GM23338 (cell line): ENCODE data around the gene ETV6. TPM values are rescaled to one million over a fixed set of nuclear protein-coding genes. Genes with fewer than 3 reads are reported as not detected.
"Not testable (repeated sequence)": the region's sequence is repeated elsewhere in the genome, so short reads cannot be mapped to it uniquely, and the experiment has no call there.

Experiments
- ATAC-seq: fragments of 200-7000 bp; cut with Tn5 transposase; 3 replicates; pipeline ENCODE4 v1.9.1; 2020
- DNase-seq: peaks from one replicate; pipeline ENCODE4 v3.0.0-alpha.2; 2015; ENCODE audit warnings: low spot score
- H2AFZ ChIP-seq: fragments of 200-600 bp; sonication (generic); 2 replicates; pipeline ENCODE4 v1.8.0; 2016; ENCODE audit warnings: antibody characterized with exemption, mild to moderate bottlenecking, moderate library complexity
- H3F3A ChIP-seq: fragments of 200-600 bp; sonication (generic); replicated peaks from 2 replicates; pipeline ENCODE4 v1.8.0; 2017; ENCODE audit warnings: antibody characterized with exemption, mixed run types, low read depth
- H3K27ac ChIP-seq: fragments of 200-600 bp; sonication (generic); 2 replicates; pipeline ENCODE4 v1.6.1; 2016; ENCODE audit warnings: low read depth
- H3K27me3 ChIP-seq: fragments of 200-600 bp; sonication (generic); 2 replicates; pipeline ENCODE4 v1.8.0; 2016; ENCODE audit warnings: mild to moderate bottlenecking, mixed run types, moderate library complexity; ENCODE audit not compliant: insufficient read depth
- H3K36me3 ChIP-seq: fragments of 200-600 bp; sonication (generic); 2 replicates; pipeline ENCODE4 v1.8.0; 2016; ENCODE audit warnings: mild to moderate bottlenecking; ENCODE audit not compliant: insufficient read depth
- H3K4me1 ChIP-seq: fragments of 200-600 bp; sonication (generic); 2 replicates; pipeline ENCODE4 v1.8.0; 2016; ENCODE audit warnings: mild to moderate bottlenecking, moderate library complexity; ENCODE audit not compliant: insufficient read depth
- H3K4me2 ChIP-seq: fragments of 200-600 bp; sonication (generic); 2 replicates; pipeline ENCODE4 v1.7.1; 2017; ENCODE audit warnings: mixed run types
- H3K4me3 ChIP-seq: fragments of 200-600 bp; sonication (generic); 2 replicates; pipeline ENCODE4 v1.6.1; 2016; ENCODE audit warnings: mixed run types
- H3K79me2 ChIP-seq: fragments of 200-600 bp; sonication (generic); replicated peaks from 2 replicates; pipeline ENCODE4 v1.8.0; 2017; ENCODE audit warnings: mild to moderate bottlenecking; ENCODE audit not compliant: insufficient read depth
- H3K9me2 ChIP-seq: fragments of 200-600 bp; sonication (generic); 2 replicates; pipeline ENCODE4 v1.8.0; 2017; ENCODE audit not compliant: insufficient read depth
- H4K20me1 ChIP-seq: fragments of 200-600 bp; sonication (generic); replicated peaks from 2 replicates; pipeline ENCODE4 v1.8.0; 2017; ENCODE audit warnings: mild to moderate bottlenecking; ENCODE audit not compliant: insufficient read depth
- H3K27ac Mint-ChIP-seq: 2 replicates; pipeline ENCODE4 v1.8.0; 2020; ENCODE audit warnings: inconsistent platforms, mild to moderate bottlenecking, moderate library complexity, mixed read lengths
- H3K27me3 Mint-ChIP-seq: 3 replicates; pipeline ENCODE4 v1.8.0; 2022; ENCODE audit warnings: low read depth, mild to moderate bottlenecking, moderate library complexity, mixed read lengths, inconsistent platforms; ENCODE audit not compliant: insufficient read depth, poor library complexity
- H3K36me3 Mint-ChIP-seq: 3 replicates; pipeline ENCODE4 v1.8.0; 2021; ENCODE audit warnings: low read depth, mild to moderate bottlenecking, inconsistent platforms, moderate library complexity, mixed read lengths
- H3K4me1 Mint-ChIP-seq: 3 replicates; pipeline ENCODE4 v1.8.0; 2020; ENCODE audit warnings: mild to moderate bottlenecking, inconsistent platforms, mixed read lengths
- H3K4me3 Mint-ChIP-seq: 3 replicates; pipeline ENCODE4 v1.8.0; 2021; ENCODE audit warnings: moderate library complexity, mild to moderate bottlenecking, inconsistent platforms, mixed read lengths
- H3K9me3 Mint-ChIP-seq: 3 replicates; pipeline ENCODE4 v1.8.0; 2020; ENCODE audit warnings: moderate library complexity, mild to moderate bottlenecking, inconsistent platforms, mixed read lengths
- POLR2AphosphoS5 ChIP-seq: IDR thresholded peaks from 2 replicates; pipeline ENCODE4 v1.6.1; 2016; ENCODE audit warnings: antibody characterized with exemption, low read depth
- ZNF114 ChIP-seq: fragments of 250-450 bp; sonication (Bioruptor Pico); IDR thresholded peaks from 2 replicates; pipeline ENCODE4 v1.5.0; 2020; ENCODE audit warnings: mild to moderate bottlenecking, moderate library complexity
- ZNF331 ChIP-seq: fragments of 250-450 bp; sonication (Bioruptor Pico); IDR thresholded peaks from 2 replicates; pipeline ENCODE4 v1.5.0; 2020; ENCODE audit warnings: low read depth, mild to moderate bottlenecking, moderate library complexity
- polyA plus RNA-seq: library from polyadenylated mRNA; unstranded; fragments of >200 nt; fragmentation: Nextera tagmentation; extraction: Ambion mirVana; gene quantifications from 2 replicates; pipeline ENCODE4 v1.2.1, GENCODE V29; 2016
- total RNA-seq: library from RNA; depleted of rRNA; stranded (reverse); fragments of >200 nt; shearing (Covaris generic); gene quantifications from 2 replicates; pipeline ENCODE4 v1.2.3, GENCODE V29; 2014
- TF ChIP-seq, protein P1 (sequence below): IDR thresholded peaks from one replicate; pipeline ENCODE4 v1.6.1; 2018; ENCODE audit warnings: antibody characterized with exemption; ENCODE audit not compliant: unreplicated experiment
- TF ChIP-seq, protein P2 (sequence below): IDR thresholded peaks from 2 replicates; pipeline ENCODE4 v1.6.1; 2016; ENCODE audit warnings: antibody characterized with exemption

ETV6 gene
- total and polyA plus RNA-seq, 2 experiments from 2014 or later: 7.5 to 15.1 TPM

DNA sequence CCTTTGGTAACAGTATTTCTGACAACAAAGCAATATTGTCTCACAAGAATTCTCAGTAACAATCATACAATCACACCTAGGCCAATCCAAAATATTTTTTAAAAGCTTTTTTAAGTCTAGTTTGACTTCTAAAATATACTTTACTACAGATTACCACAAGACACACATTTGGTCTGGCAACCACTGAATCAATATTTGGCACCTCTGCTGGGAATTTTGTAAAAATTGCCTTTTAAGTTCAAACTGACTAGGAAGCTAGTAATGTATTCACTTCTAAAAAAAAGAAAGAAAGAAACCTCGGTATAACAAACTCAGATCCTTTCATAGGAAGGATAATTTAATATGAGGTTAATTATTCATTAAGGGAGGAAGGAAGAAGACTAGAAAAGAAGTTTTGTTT is 18.2 kb upstream of the ETV6 start (continued):
- TF ChIP-seq, protein P1, sequence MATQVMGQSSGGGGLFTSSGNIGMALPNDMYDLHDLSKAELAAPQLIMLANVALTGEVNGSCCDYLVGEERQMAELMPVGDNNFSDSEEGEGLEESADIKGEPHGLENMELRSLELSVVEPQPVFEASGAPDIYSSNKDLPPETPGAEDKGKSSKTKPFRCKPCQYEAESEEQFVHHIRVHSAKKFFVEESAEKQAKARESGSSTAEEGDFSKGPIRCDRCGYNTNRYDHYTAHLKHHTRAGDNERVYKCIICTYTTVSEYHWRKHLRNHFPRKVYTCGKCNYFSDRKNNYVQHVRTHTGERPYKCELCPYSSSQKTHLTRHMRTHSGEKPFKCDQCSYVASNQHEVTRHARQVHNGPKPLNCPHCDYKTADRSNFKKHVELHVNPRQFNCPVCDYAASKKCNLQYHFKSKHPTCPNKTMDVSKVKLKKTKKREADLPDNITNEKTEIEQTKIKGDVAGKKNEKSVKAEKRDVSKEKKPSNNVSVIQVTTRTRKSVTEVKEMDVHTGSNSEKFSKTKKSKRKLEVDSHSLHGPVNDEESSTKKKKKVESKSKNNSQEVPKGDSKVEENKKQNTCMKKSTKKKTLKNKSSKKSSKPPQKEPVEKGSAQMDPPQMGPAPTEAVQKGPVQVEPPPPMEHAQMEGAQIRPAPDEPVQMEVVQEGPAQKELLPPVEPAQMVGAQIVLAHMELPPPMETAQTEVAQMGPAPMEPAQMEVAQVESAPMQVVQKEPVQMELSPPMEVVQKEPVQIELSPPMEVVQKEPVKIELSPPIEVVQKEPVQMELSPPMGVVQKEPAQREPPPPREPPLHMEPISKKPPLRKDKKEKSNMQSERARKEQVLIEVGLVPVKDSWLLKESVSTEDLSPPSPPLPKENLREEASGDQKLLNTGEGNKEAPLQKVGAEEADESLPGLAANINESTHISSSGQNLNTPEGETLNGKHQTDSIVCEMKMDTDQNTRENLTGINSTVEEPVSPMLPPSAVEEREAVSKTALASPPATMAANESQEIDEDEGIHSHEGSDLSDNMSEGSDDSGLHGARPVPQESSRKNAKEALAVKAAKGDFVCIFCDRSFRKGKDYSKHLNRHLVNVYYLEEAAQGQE: no peak
- TF ChIP-seq, protein P2, sequence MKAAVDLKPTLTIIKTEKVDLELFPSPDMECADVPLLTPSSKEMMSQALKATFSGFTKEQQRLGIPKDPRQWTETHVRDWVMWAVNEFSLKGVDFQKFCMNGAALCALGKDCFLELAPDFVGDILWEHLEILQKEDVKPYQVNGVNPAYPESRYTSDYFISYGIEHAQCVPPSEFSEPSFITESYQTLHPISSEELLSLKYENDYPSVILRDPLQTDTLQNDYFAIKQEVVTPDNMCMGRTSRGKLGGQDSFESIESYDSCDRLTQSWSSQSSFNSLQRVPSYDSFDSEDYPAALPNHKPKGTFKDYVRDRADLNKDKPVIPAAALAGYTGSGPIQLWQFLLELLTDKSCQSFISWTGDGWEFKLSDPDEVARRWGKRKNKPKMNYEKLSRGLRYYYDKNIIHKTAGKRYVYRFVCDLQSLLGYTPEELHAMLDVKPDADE: no peak
- no peak for TF ChIP-seq ZNF331

DNA sequence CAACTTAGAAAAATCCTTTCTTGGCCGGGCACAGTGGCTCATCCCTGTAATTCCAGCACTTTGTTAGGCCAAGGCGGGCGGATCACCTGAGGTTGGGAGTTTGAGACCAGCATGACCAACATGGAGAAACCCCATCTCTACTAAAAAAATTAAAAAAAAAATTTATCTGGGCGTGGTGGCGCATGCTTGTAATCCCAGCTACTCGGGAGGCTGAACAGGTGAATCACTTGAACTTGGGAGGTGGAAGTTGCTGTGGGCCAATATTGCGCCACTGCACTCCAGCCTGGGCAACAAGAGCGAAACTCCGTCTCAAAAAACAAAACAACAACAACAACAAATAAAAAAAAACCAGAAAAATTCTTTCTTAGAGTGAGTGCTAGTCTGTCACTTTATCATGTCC is 17.6 kb upstream of the ETV6 start:
- not testable (repeated sequence) for H3K4me1 Mint-ChIP-seq, H3K4me1 ChIP-seq, H3K79me2 ChIP-seq, H4K20me1 ChIP-seq, H3F3A ChIP-seq, H3K4me2 ChIP-seq, H3K27ac Mint-ChIP-seq, H3K27me3 ChIP-seq, H3K27me3 Mint-ChIP-seq, H2AFZ ChIP-seq, ATAC-seq, H3K4me3 ChIP-seq, H3K4me3 Mint-ChIP-seq, H3K27ac ChIP-seq, H3K9me2 ChIP-seq, DNase-seq
- H3K36me3 ChIP-seq: 0 out of 2 replicates have a peak, but pooled peaks cover 14% of the 10 kb centered on the region
- Mint-ChIP-seq H3K36me3 (peaks cover 23% of the 10 kb centered on the region; the same call in 2 of the 3 replicates), H3K9me3 (peaks cover 23% of the 10 kb centered on the region)

DNA sequence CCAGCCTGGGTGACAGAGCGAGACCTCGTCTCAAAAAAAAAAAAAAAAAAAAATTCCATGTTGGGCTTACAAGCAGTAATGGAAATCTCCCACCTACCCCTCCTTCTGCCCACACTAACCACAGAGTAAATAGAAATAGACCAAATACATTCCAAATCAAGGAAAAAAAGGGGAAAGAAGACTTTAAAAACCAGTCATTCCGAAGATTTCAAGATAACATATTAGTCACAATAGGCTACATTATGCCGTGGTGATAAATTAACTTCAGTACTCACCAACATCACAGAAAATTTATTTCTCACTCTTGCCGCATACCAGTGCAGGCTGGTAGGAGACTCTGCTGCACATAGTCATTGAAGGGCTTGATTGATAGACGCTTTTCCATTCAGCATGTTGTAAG is 15.5 kb upstream of the ETV6 start:
- H3K4me1 Mint-ChIP-seq: no peaks in the 10 kb centered on the region
- ATAC-seq: no peak

More for the DNA sequence above, 15.5 kb upstream of the ETV6 start:
- Histone ChIP-seq H3K27ac (no peak overlapping the region), H3K4me3 (no peak overlapping the region), H3K9me2 (no peaks in the 10 kb centered on the region; the same call in 1 of the 2 replicates), H3K27me3 (no peaks in the 10 kb centered on the region), H3K79me2 (no peaks in the 10 kb centered on the region), H3F3A (no peaks in the 10 kb centered on the region), H3K36me3 (peaks cover 14% of the 10 kb centered on the region; the same call in 1 of the 2 replicates), H3K4me2 (no peak overlapping the region), H3K4me1 (no peaks in the 10 kb centered on the region), H2AFZ (no peak overlapping the region), H4K20me1 (no peaks in the 10 kb centered on the region)
- H3K9me3 Mint-ChIP-seq: peaks cover 36% of the 10 kb centered on the region
- peaks cover 1% of the 10 kb centered on the region for H3K27me3 Mint-ChIP-seq
- TF ChIP-seq, protein P2: no peak
- TF ChIP-seq POLR2AphosphoS5 (no peak), ZNF114 (no peak)
- H3K27ac Mint-ChIP-seq: no peak overlapping the region
- no peak for DNase-seq
- H3K4me3 Mint-ChIP-seq: no peak overlapping the region
- peaks cover 34% of the 10 kb centered on the region; the same call in 2 of the 3 replicates for H3K36me3 Mint-ChIP-seq
